B cell (primary cell): ENCODE data around the gene PPP2R5D.

Experiments used
- CTCF ChIP-seq: fragments of 200-600 bp; IDR thresholded peaks from one replicate; pipeline ENCODE4 v1.8.0; 2022; ENCODE audit warnings: antibody characterized with exemption, mild to moderate bottlenecking
- EZH2 ChIP-seq: IDR thresholded peaks from 2 replicates; pipeline ENCODE4 v1.6.1; 2012; ENCODE audit warnings: borderline replicate concordance, low read depth, mild to moderate bottlenecking, moderate library complexity, low read length; ENCODE audit not compliant: insufficient read depth, poor library complexity, severe bottlenecking

DNA sequence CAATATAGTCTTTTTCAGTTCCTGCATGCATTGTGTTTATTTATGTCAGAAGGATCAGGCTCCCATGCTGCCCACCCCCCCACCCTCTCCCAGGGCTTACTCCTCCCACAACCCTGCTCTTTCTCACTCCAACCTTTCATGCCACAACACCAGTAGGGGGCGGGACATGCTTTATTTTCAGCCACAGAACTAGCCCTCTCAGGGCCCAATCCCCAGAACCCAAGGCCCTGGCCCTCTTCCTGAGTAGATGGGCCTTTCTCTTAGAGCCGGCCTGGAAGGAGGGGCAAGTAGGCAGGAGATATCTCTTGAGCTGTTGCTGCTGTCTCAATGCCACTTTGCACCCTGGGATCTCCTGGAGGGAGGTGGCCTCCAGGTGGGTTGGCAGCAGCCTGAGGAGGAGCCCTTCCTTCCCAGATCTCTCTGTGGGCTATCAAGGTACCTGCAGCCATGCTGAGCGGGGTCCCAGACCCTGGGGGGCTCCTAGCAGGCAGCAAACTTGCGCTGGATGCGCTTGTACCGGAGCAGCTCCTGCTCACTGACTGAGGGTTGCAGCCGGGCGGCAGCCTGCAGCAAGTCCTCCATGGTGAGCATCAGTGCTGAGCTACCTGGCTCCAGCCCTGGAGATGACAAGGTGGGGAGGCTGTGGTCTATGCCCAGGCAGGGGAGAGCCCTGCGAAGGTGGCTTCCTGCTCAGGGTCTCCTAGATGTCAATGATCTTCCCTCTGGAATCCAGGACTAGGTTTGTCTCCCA is 20.3 kb upstream of the PPP2R5D start:
- no peak for TF ChIP-seq CTCF
- TF ChIP-seq EZH2: no peak
